Stomach (tissue), 9 donors: Measurements from ENCODE around the gene CHCHD3. TPM values are rescaled to one million over a fixed set of nuclear protein-coding genes. Genes with fewer than 3 reads are reported as not detected.
"Not testable (repeated sequence)": the region's sequence is repeated elsewhere in the genome, so short reads cannot be mapped to it uniquely, and the experiment has no call there.

ENCODE experiments used
- DNase-seq, 2 donors: peaks; one replicate each; pipeline versions ENCODE4 v3.0.0 to v3.0.0-alpha.2; 2013 to 2019
- H3K27ac ChIP-seq, 5 donors: fragments of 200-600 bp in 4 of 5; sonication (generic) in 4 of 5; one replicate each; pipeline ENCODE4 v1.5.1; 2013 to 2019; ENCODE audit warnings: mild to moderate bottlenecking in 1 of 5, moderate library complexity in 1 of 5
- H3K27me3 ChIP-seq, 3 donors: fragments of 200-600 bp; sonication (generic); one replicate each; pipeline ENCODE4 v1.5.1; 2017 to 2019; ENCODE audit warnings: mixed run types in 1 of 3
- H3K36me3 ChIP-seq, 4 donors: fragments of 200-600 bp; sonication (generic); 1 replicate in 3 of 4; 2 replicates in 1 of 4; pipeline ENCODE4 v1.5.1; 2016 to 2019
- H3K4me1 ChIP-seq, 4 donors: fragments of 200-600 bp; sonication (generic); one replicate each; pipeline ENCODE4 v1.5.1; 2016 to 2019
- H3K4me3 ChIP-seq, 4 donors: fragments of 200-600 bp; sonication (generic) in 3 of 4; one replicate each; pipeline ENCODE4 v1.5.1; 2016 to 2019; ENCODE audit warnings: mild to moderate bottlenecking in 1 of 4
- H3K9me3 ChIP-seq, 4 donors: fragments of 200-600 bp; sonication (generic); one replicate each; pipeline ENCODE4 v1.5.1; 2016 to 2019
- EP300 ChIP-seq: sonication (generic); formaldehyde crosslinking; IDR thresholded peaks from one replicate; pipeline ENCODE4 v1.6.1; 2017; ENCODE audit warnings: antibody characterized with exemption
- POLR2A ChIP-seq, 4 donors: fragments of 450-650 bp; IDR thresholded peaks; one replicate each; pipeline ENCODE4 v1.6.1; 2016; ENCODE audit warnings: antibody characterized with exemption in 4 of 4, control low read depth in 2 of 4, mild to moderate bottlenecking in 1 of 4, moderate library complexity in 1 of 4
- POLR2AphosphoS5 ChIP-seq, 3 donors: sonication (generic); formaldehyde crosslinking; IDR thresholded peaks; one replicate each; pipeline ENCODE4 v1.6.1; 2016; ENCODE audit warnings: antibody characterized with exemption in 3 of 3
- WGBS, 5 donors: extraction: QIAGEN DNeasy Blood & Tissue Kit in 3 of 5; methylation state at CpG; one replicate each; pipeline versions ENCODE4 v1.1.5 to v1.1.7; 2013 to 2018; 5-methylcytosine and 5-hydroxymethylcytosine counted together
- intact Hi-C: fragments of 100-400 bp; cut with DNase I; formaldehyde crosslinking; loops from one replicate; pipeline ENCODE4 v1.15.1; 2023; ENCODE audit warnings: low total_unique reads
- polyA plus RNA-seq, 3 donors: library from polyadenylated mRNA; stranded (reverse); fragments of 200-250 nt; gene quantifications; one replicate each; pipeline ENCODE4 v1.2.3, GENCODE V29; 2013
- total RNA-seq, 5 donors: library from RNA; depleted of rRNA; stranded (reverse); fragments of >200 nt; gene quantifications; one replicate each; pipeline versions ENCODE4 v1.1.0 to v1.2.3, GENCODE V29; 2014 to 2016
- TF ChIP-seq, protein P1 (sequence below), 7 experiments: fragments of 450-650 bp in 4 of 7; fragments of 200-600 bp in 3 of 7; sonication (generic) in 3 of 7; IDR thresholded peaks; one replicate each; pipeline ENCODE4 v1.5.1; 2016 to 2019; ENCODE audit warnings: antibody characterized with exemption in 7 of 7, control low read depth in 2 of 7, mild to moderate bottlenecking in 1 of 7
- donor health status: healthy with polysubstance abuse.
- donor health status: Bipolar disorder and iron deficiency.
- donor health status: healthy.

The CHCHD3 gene
- total and polyA plus RNA-seq, 8 donors = 5.8 to 90.9 (median 39.9) TPM

DNA sequence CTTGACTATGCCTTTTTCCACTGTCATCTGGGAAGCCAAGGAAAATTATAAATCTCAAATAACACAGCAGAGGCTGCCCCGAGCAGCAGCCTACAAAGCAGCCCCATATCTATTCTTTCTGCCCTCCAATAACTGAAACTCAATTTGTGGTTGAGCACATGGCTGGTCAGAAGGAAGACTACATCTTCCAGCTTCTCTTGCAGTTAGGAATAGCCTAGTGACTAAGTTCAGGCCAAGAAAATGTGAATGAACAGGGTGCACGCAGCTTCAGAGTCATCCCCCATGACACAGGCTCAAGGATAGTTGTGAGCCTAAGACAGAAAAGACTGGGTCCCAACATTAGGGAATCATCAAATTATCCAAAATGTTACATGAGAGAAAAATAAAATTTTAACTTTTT, 42.3 kb downstream of the CHCHD3 start:
- TF ChIP-seq POLR2AphosphoS5 (IDR thresholded peaks at IDR 0.05) (no peak), POLR2A (IDR thresholded peaks at IDR 0.05) (no peak), EP300 (no peak)
- TF ChIP-seq, protein P1, sequence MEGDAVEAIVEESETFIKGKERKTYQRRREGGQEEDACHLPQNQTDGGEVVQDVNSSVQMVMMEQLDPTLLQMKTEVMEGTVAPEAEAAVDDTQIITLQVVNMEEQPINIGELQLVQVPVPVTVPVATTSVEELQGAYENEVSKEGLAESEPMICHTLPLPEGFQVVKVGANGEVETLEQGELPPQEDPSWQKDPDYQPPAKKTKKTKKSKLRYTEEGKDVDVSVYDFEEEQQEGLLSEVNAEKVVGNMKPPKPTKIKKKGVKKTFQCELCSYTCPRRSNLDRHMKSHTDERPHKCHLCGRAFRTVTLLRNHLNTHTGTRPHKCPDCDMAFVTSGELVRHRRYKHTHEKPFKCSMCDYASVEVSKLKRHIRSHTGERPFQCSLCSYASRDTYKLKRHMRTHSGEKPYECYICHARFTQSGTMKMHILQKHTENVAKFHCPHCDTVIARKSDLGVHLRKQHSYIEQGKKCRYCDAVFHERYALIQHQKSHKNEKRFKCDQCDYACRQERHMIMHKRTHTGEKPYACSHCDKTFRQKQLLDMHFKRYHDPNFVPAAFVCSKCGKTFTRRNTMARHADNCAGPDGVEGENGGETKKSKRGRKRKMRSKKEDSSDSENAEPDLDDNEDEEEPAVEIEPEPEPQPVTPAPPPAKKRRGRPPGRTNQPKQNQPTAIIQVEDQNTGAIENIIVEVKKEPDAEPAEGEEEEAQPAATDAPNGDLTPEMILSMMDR (IDR thresholded peaks at IDR 0.05) = no peak
- Histone ChIP-seq H3K4me3 (no peak overlapping the region), H3K27me3 (no peaks in the 10 kb centered on the region), H3K4me1 (peaks cover 0 to 7% (median 0%) of the 10 kb centered on the region in 4 donors), H3K9me3 (no peaks in the 10 kb centered on the region), H3K27ac (no peak overlapping the region), H3K36me3 (no peaks in the 10 kb centered on the region)
- 93 to 100% (median 96%) methylated on average over 2 of the region's 2 CpGs for WGBS, 5 donors
- intact Hi-C loops = no loop called here
- DNase-seq = no peak

DNA sequence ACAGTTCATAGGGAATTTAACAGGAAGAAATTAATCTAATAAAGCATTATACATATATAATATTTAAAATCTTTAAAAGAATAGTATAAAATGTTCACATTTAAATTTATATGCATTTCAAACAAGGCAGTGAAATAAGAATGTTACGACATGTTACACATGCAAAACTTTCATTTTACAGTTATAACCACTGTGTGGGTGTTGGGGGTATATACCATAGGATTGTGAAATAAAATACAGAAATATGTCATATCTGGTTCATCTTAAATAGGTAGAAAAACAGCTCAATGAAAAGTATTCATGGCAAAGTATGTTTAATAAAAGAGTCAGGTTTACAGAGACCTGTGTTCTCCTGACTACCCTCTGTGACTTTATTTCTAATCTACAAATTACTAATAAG, 45.6 kb downstream of the CHCHD3 start:
- DNase-seq = no peak
- Histone ChIP-seq H3K27me3 (no peaks in the 10 kb centered on the region), H3K27ac (no peak overlapping the region), H3K4me3 (no peak overlapping the region), H3K4me1 (no peaks in the 10 kb centered on the region), H3K9me3 (no peaks in the 10 kb centered on the region), H3K36me3 (no peaks in the 10 kb centered on the region)
- intact Hi-C loops = no loop called here
- TF ChIP-seq POLR2A (IDR thresholded peaks at IDR 0.05) (no peak), POLR2AphosphoS5 (IDR thresholded peaks at IDR 0.05) (no peak), EP300 (no peak)
- TF ChIP-seq, protein P1 (IDR thresholded peaks at IDR 0.05) = no peak
- WGBS, 5 donors = 83 to 98% (median 89%) methylated on average over 1 of the region's 1 CpG

DNA sequence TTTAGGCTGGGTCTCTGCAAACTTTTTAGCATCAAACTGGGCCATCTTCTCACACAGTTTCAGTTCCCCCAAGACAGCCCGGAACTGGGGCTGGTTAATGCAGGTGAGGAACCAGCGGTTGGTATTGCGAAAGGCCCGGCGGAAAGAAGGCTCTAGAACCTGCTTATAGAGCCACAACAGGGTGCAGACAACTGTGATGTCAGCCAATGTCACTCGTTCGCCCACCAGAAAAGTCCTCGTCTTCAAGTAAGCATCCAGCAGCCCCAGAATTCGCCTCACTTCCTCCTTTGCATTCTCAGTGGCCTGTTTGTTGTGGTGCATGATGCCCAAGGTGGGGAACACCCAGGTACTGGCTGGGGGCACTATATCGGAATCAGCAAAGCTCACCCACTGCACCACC, 46.6 kb downstream of the CHCHD3 start:
- H3K27me3 ChIP-seq, H3K9me3 ChIP-seq, H3K4me1 ChIP-seq, H3K36me3 ChIP-seq, DNase-seq, H3K27ac ChIP-seq, intact Hi-C loops, H3K4me3 ChIP-seq: not testable (repeated sequence)
- WGBS, 5 donors = 89 to 100% (median 94%) methylated on average over 10 of the region's 10 CpGs

DNA sequence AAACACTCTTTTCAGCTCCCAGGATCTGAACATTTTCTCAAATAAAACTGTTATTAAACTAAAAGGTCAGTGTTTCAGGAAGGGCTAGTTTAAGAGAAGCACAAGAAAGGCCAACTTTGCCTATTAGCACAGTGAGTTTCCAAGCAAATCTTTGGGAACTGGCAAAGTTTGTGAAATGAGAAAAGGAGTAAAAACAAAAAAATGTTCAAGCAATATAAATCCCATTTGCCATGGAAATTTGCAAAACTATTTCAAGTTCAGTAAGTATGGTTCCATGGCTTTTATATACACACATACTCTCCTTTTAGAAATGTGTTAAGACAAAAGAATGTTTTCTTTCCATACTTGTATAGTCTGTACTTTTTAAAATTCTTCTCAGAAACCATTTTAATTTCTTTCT, 51.5 kb downstream of the CHCHD3 start:
- peaks cover 0 to 13% (median 6%) of the 10 kb centered on the region in 4 donors for H3K4me1 ChIP-seq
- no peak overlapping the region for H3K4me3 ChIP-seq
- TF ChIP-seq POLR2AphosphoS5 (IDR thresholded peaks at IDR 0.05) (no peak), POLR2A (IDR thresholded peaks at IDR 0.05) (no peak), EP300 (no peak)
- TF ChIP-seq, protein P1 (IDR thresholded peaks at IDR 0.05) = no peak
- H3K9me3 ChIP-seq = no peaks in the 10 kb centered on the region
- no peaks in the 10 kb centered on the region for H3K27me3 ChIP-seq
- no peak for DNase-seq
- intact Hi-C loops = no loop called here
- H3K36me3 ChIP-seq = no peaks in the 10 kb centered on the region
- H3K27ac ChIP-seq = no peak overlapping the region

DNA sequence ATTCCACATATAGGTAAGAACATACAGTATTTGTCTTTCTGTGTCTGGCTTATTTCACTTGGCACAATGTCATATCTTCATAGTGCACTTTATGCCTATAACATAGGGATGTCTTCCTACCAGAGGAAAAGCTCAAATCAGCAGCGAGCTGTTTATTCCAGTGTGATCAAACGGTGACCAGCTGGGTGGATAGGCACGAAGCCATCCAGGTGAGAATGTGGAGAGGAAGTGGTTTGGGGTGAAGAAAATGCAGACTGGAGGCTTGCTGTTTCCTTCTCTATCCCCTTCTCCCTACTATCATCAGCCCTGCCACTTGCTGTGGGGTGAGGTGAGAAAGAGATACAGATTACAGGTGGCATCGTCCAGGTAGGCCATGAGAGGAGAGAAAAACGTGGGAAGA, 52.4 kb downstream of the CHCHD3 start:
- no peak for DNase-seq
- H3K9me3 ChIP-seq = no peaks in the 10 kb centered on the region
- no peaks in the 10 kb centered on the region for H3K27me3 ChIP-seq
- peaks cover 0 to 13% (median 6%) of the 10 kb centered on the region in 4 donors for H3K4me1 ChIP-seq
- TF ChIP-seq EP300 (no peak), POLR2A (IDR thresholded peaks at IDR 0.05) (no peak), POLR2AphosphoS5 (IDR thresholded peaks at IDR 0.05) (no peak)
- TF ChIP-seq, protein P1 (IDR thresholded peaks at IDR 0.05) = no peak
- H3K4me3 ChIP-seq = no peak overlapping the region
- no peaks in the 10 kb centered on the region for H3K36me3 ChIP-seq
- H3K27ac ChIP-seq = no peak overlapping the region
- intact Hi-C loops = no loop called here
- WGBS, 5 donors = 66 to 76% (median 75%) methylated on average over 5 of the region's 5 CpGs
